Esophagus squamous epithelium (tissue), 4 donors: Measurements from ENCODE around the gene POU2F1.

Source experiments
- CTCF ChIP-seq, 6 experiments: fragments of 450-650 bp in 4 of 6; fragments of 200-600 bp in 2 of 6; sonication (generic) in 2 of 6; IDR thresholded peaks; one replicate each; pipeline ENCODE4 v1.5.1; 2016 to 2019; ENCODE audit warnings: antibody characterized with exemption in 6 of 6, mild to moderate bottlenecking in 4 of 6, moderate library complexity in 4 of 6
- POLR2A ChIP-seq, 4 donors: fragments of 450-650 bp; IDR thresholded peaks; one replicate each; pipeline ENCODE4 v1.6.1; 2017; ENCODE audit warnings: antibody characterized with exemption in 4 of 4, mild to moderate bottlenecking in 4 of 4, moderate library complexity in 3 of 4

- TF ChIP-seq POLR2A (IDR thresholded peaks at IDR 0.05) (no peak), CTCF (IDR thresholded peaks at IDR 0.05) (no peak)
Measured at GRCh38 chr1:167332503-167332902, 111.8 kb downstream of the POU2F1 start.
